Mesothelial cell of epicardium (in vitro differentiated cells): ENCODE data around the gene IMP4. TPM values are rescaled to one million over a fixed set of nuclear protein-coding genes. Genes with fewer than 3 reads are reported as not detected.
A peak's percentile ranks its signal among the peaks of the same experiment; 100 is the strongest.
"Not testable (repeated sequence)": the region's sequence is repeated elsewhere in the genome, so short reads cannot be mapped to it uniquely, and the experiment has no call there.

Experiments
- DNase-seq, 2 experiments: peaks; one replicate each; pipeline ENCODE4 v3.0.0; 2021; ENCODE audit warnings: low spot score in 2 of 2; ENCODE audit not compliant: unreplicated experiment in 2 of 2
- H3K27ac Mint-ChIP-seq: 2 replicates; pipeline ENCODE4 v1.8.0; 2021; ENCODE audit warnings: mixed read lengths
- H3K27me3 Mint-ChIP-seq: 2 replicates; pipeline ENCODE4 v1.8.0; 2021; ENCODE audit warnings: low read depth, mixed read lengths
- H3K36me3 Mint-ChIP-seq: 2 replicates; pipeline ENCODE4 v1.8.0; 2021; ENCODE audit warnings: mixed read lengths
- H3K4me1 Mint-ChIP-seq: 2 replicates; pipeline ENCODE4 v1.8.0; 2021; ENCODE audit warnings: mixed read lengths
- H3K4me3 Mint-ChIP-seq: 2 replicates; pipeline ENCODE4 v1.8.0; 2021; ENCODE audit warnings: mild to moderate bottlenecking, moderate library complexity, mixed read lengths
- H3K9me3 Mint-ChIP-seq: 2 replicates; pipeline ENCODE4 v1.8.0; 2021; ENCODE audit warnings: mixed read lengths
- CTCF ChIP-seq: fragments of 200-600 bp; sonication (generic); IDR thresholded peaks from one replicate; pipeline ENCODE4 v1.5.0; 2021; ENCODE audit warnings: antibody characterized with exemption; ENCODE audit not compliant: unreplicated experiment
- total RNA-seq: library from RNA; stranded (reverse); gene quantifications from 3 replicates; pipeline ENCODE4 v1.2.1, GENCODE V29; 2021

IMP4 gene
- total RNA-seq, 1 donor from 2014 or later = 46.9 TPM

- no peaks in the 10 kb centered on the region for H3K4me1 Mint-ChIP-seq
- no peak for DNase-seq
- H3K27me3 Mint-ChIP-seq = peaks cover 20% of the 10 kb centered on the region
- no peak overlapping the region for H3K27ac Mint-ChIP-seq
- no peaks in the 10 kb centered on the region for H3K36me3 Mint-ChIP-seq
- H3K4me3 Mint-ChIP-seq = no peak overlapping the region
- TF ChIP-seq CTCF = no peak
- H3K9me3 Mint-ChIP-seq = no peaks in the 10 kb centered on the region
Observed at GRCh38 chr2:130318906-130319305, 23.8 kb upstream of the IMP4 start.

DNA sequence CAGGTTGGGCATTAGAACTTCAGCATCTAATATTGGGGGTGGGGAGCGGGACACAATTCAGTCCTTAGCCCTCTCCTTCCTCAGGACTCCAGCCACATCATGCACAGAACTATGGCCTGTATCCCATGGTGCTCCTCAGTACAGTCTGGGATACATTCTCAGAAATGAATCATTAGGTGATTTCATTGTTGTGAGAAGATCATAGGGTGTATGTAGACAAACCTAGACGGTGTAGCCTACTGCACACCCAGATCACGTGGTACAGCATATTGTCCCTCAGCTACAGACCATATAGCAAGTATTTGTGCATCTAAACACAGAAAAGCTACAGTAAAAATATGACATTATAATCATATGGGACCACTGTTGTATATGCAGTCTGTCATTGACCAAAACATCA lies 23.2 kb upstream of the IMP4 start:
- no peak for DNase-seq
- H3K4me1 Mint-ChIP-seq = no peaks in the 10 kb centered on the region
- no peak overlapping the region for H3K27ac Mint-ChIP-seq
- H3K27me3 Mint-ChIP-seq = peaks cover 22% of the 10 kb centered on the region
- no peaks in the 10 kb centered on the region for H3K36me3 Mint-ChIP-seq
- TF ChIP-seq CTCF = no peak
- H3K4me3 Mint-ChIP-seq = no peak overlapping the region
- H3K9me3 Mint-ChIP-seq = no peaks in the 10 kb centered on the region

DNA sequence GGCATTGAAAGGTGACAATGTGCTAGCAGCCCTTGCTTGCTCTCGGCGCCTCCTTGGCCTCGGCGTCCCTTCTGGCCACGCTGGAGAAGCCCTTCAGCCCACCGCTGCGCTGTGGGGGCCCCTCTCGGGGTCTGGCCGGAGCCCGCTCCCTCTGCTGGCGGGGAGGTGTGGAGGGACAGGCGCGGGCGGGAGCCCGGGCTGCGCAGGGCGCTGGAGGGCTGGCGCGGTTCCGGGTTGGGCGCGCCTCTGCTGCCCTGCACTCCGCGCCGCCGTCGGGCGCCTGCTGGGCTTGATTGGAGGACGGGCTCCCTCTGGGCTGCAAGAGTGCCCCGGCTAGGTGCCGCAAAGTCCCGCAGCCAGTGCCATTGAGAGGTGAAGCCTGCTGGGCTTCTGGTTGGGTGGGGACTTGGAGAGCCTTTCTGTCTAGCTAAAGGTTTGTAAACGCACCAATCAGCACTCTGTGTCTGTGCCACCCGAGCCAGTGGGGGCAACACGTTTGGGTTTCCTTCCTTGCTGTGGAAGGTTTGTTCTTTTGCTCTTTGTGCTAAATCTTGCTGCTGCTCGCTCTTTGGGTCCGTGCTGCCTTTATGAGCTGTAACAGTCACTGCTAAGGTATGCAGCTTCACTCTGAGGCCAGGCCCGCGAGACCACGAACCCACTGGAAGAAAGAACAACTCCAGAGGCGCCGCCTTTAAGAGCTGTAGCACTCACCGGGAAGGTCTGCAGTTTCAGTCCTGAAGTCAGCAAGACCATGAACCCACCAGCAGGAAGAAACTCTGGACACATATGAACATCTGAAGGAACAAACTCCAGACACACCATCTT lies 14.8 kb upstream of the IMP4 start:
- peak; percentile 18 for TF ChIP-seq CTCF
- H3K4me1 Mint-ChIP-seq = peaks cover 14% of the 10 kb centered on the region
- peak overlapping the region; percentile 18 for H3K27ac Mint-ChIP-seq
- H3K36me3 Mint-ChIP-seq = no peaks in the 10 kb centered on the region
- H3K4me3 Mint-ChIP-seq = peak overlapping the region; percentile 59
- peak in 1 of 2 experiments; percentile 64 for DNase-seq
- H3K9me3 Mint-ChIP-seq = no peaks in the 10 kb centered on the region
- H3K27me3 Mint-ChIP-seq = peaks cover 45% of the 10 kb centered on the region

GRCh38 chr2:130328710-130329109 lies 14.0 kb upstream of the IMP4 start:
- Mint-ChIP-seq H3K4me3 (peak overlapping the region; percentile 59), H3K36me3 (no peaks in the 10 kb centered on the region)

GRCh38 chr2:130332271-130333073 lies 10.2 kb upstream of the IMP4 start:
- Mint-ChIP-seq H3K4me1 (peaks cover 25% of the 10 kb centered on the region), H3K27ac (peak overlapping the region; percentile 55), H3K36me3 (no peaks in the 10 kb centered on the region), H3K9me3 (peaks cover 3% of the 10 kb centered on the region), H3K4me3 (peak overlapping the region; percentile 57), H3K27me3 (peaks cover 24% of the 10 kb centered on the region)
- TF ChIP-seq CTCF = peak; percentile 80
- DNase-seq = peak; percentile 69 to 88

More at GRCh38 chr2:130328710-130329109, 14.0 kb upstream of the IMP4 start:
- H3K9me3 Mint-ChIP-seq = no peaks in the 10 kb centered on the region
- no peak for TF ChIP-seq CTCF
- H3K27me3 Mint-ChIP-seq = peaks cover 39% of the 10 kb centered on the region
- peaks cover 14% of the 10 kb centered on the region for H3K4me1 Mint-ChIP-seq
- no peak for DNase-seq
- peak overlapping the region; percentile 18 for H3K27ac Mint-ChIP-seq

DNA sequence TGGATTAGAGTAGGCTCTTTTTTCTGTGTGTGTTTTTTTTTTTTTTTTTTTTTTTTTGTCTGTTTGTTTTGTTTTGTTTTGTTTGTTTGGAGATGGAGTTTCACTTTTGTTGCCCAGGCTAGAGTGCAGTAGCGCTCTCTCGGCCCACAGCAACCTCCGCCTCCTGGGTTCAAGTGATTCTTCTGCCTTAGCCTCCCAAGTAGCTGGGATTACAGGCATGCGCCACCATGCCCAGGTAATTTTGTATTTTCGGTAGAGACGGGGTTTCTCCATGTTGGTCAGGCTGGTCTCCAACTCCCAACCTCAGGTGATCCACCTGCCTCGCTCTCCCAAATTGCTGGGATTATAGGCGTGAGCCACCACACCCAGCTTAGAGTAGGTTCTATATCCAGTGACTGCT lies 9.4 kb upstream of the IMP4 start:
- not testable (repeated sequence) for H3K27ac Mint-ChIP-seq, H3K4me3 Mint-ChIP-seq, H3K9me3 Mint-ChIP-seq, DNase-seq, H3K36me3 Mint-ChIP-seq
- Mint-ChIP-seq H3K27me3 (peaks cover 24% of the 10 kb centered on the region), H3K4me1 (peaks cover 25% of the 10 kb centered on the region)
